ENCODE measurements around the gene FBXW10B. TPM values are rescaled to one million over a fixed set of nuclear protein-coding genes. Genes with fewer than 3 reads are reported as not detected.
"Not testable (repeated sequence)": the region's sequence is repeated elsewhere in the genome, so short reads cannot be mapped to it uniquely, and the experiment has no call there.

Gene FBXW10B
- total RNA-seq, 4 donors from 2014 or later: 0.53 to 9.9 (median 4.6) TPM

- not testable (repeated sequence) for H3K36me3 ChIP-seq, DNase-seq, H3K27me3 ChIP-seq, H3K4me3 ChIP-seq, H3K27ac ChIP-seq, H3K4me1 ChIP-seq, H3K9me3 ChIP-seq
Measured at GRCh38 chr17:15576848-15577247, 42.7 kb downstream of the FBXW10B start.

- H3K27me3 ChIP-seq, H3K36me3 ChIP-seq, H3K9me3 ChIP-seq, H3K4me1 ChIP-seq, H3K4me3 ChIP-seq, DNase-seq, H3K27ac ChIP-seq: not testable (repeated sequence)
Measured at GRCh38 chr17:15574660-15575059, 44.8 kb downstream of the FBXW10B start.

DNA sequence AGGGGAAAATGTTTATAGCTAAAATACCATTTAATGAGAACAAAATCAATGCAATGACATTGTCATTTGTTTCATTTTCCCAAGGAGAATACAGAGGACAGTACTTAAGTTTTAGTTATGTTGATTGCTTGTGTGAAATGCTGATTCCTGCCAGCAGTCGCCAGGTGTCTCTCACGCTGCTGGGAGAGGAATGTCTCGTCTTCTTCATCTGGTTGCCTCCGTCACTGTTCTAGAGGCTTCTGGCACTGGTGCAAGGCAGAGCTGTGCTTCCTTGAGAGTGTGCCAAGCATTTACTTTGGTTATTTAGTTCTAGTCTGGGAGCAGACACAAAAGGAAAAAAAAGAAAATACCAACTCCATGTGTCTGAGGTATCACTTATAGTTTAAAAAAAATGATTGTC lies 45.6 kb downstream of the FBXW10B start:
- not testable (repeated sequence) for H3K36me3 ChIP-seq, H3K4me1 ChIP-seq, DNase-seq, H3K4me3 ChIP-seq, H3K9me3 ChIP-seq, H3K27ac ChIP-seq, H3K27me3 ChIP-seq
- TF ChIP-seq, protein P1, sequence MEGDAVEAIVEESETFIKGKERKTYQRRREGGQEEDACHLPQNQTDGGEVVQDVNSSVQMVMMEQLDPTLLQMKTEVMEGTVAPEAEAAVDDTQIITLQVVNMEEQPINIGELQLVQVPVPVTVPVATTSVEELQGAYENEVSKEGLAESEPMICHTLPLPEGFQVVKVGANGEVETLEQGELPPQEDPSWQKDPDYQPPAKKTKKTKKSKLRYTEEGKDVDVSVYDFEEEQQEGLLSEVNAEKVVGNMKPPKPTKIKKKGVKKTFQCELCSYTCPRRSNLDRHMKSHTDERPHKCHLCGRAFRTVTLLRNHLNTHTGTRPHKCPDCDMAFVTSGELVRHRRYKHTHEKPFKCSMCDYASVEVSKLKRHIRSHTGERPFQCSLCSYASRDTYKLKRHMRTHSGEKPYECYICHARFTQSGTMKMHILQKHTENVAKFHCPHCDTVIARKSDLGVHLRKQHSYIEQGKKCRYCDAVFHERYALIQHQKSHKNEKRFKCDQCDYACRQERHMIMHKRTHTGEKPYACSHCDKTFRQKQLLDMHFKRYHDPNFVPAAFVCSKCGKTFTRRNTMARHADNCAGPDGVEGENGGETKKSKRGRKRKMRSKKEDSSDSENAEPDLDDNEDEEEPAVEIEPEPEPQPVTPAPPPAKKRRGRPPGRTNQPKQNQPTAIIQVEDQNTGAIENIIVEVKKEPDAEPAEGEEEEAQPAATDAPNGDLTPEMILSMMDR (IDR thresholded peaks at IDR 0.05): peak in 2 of 6 experiments; percentile 4 to 37

Small RNA genes within 50 kb of the gene (small RNA-seq; reads per million reads assigned to genes)
- gene AC005838.1: 0 reads per million in 2 donors
- 0 reads per million in 2 donors for gene RF00090

Other genes starting within 250 kb of the FBXW10B start
- 10 to 100 TPM in 3 of 4 donors, not detected in 1; 17.9 to 28.5 (median 26.4) TPM for gene CDRT4, start 152.1 kb downstream of the FBXW10B start, total RNA-seq
- gene TVP23C, start 56.2 kb downstream of the FBXW10B start, total RNA-seq: 10 to 100 TPM; 17.3 to 53.2 (median 31.0) TPM
- gene TRIM16, start 64.6 kb upstream of the FBXW10B start, total RNA-seq: 10 to 100 TPM; 12.4 to 17.8 (median 17.2) TPM
- 10 to 100 TPM in 2 of 4 donors, 1 to 10 TPM in 2; 4.6 to 34.7 (median 7.8) TPM for gene ZNF286A, start 80.0 kb upstream of the FBXW10B start, total RNA-seq
- gene TBC1D26, start 112.6 kb upstream of the FBXW10B start, total RNA-seq: under 1 TPM in 1 of 4 donors, not detected in 3; 0.28 TPM

Measured in Peyer's patch (tissue), 4 donors.